ENCODE measurements around the gene EIF6. TPM values are rescaled to one million over a fixed set of nuclear protein-coding genes. Genes with fewer than 3 reads are reported as not detected.
A peak's percentile ranks its signal among the peaks of the same experiment; 100 is the strongest.

EIF6 gene
- polyA plus RNA-seq, 3 donors: 94.3 to 222 (median 190) TPM

DNA sequence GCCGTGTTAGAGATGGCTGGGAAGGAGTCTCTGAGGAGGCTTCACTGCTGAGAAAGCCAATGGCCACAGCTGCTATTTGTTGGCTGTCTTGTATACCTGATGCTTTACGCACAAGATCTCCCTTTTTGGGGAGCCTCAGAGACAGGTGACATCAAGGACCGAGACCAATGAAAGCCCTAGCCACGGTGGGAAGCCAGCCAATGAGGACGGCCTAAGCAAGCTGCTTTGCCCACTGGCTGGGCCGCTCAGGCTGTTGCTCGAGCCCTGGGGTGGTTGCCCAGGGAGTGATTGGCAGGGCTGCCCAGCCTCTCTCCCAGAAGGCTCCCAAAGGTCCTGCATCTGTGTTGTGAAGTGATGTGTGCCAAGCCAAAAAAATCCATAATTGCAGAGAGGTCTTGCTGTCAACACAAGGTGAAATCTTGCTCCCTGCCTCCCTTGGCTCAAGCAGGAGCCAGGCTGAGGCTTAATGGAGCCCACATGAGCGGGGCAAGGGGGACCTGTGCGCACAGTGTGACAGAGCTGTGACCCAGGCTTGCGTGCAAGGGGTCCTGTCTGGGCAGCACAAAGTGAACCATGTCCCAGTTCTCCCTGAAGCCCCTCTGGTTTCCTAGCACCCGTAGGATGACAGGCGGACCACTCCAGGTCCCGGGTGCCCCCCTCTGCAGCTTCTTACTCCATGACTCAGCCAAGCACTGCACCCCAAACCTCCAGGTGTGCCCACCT lies 11.0 kb downstream of the EIF6 start:
- Histone ChIP-seq H2AFZ (ENCODE audit: insufficient read depth, low read depth, low read length, poor library complexity, severe bottlenecking) (no peak overlapping the region), H3K27ac (ENCODE audit: low read depth in 1 of 2, low read length in 2 of 2) (peak overlapping the region in 1 of 2 donors; percentile 31), H3K4me3 (replicated peaks in 1 of 3; ENCODE audit: low read depth in 2 of 3, low read length in 3 of 3) (no peak overlapping the region), H3K9ac (ENCODE audit: insufficient read depth, low read length, poor library complexity, severe bottlenecking) (no peak overlapping the region), H3K4me2 (replicated peaks; ENCODE audit: extremely low read depth, low read length, poor library complexity, severe bottlenecking) (no peak overlapping the region), H4K20me1 (ENCODE audit: insufficient read depth, low read length) (peaks cover 41% of the 10 kb centered on the region), H3K79me2 (ENCODE audit: insufficient read depth, low read length) (peaks cover 20% of the 10 kb centered on the region), H3K4me1 (ENCODE audit: control insufficient read depth in 1 of 2, insufficient read depth in 2 of 2, low read length in 2 of 2) (peaks cover 14 to 22% of the 10 kb centered on the region in 2 donors), H3K27me3 (ENCODE audit: control insufficient read depth in 2 of 2, insufficient read depth in 2 of 2, low read length in 2 of 2) (no peaks in the 10 kb centered on the region), H3K9me3 (replicated peaks in 1 of 2; ENCODE audit: control insufficient read depth in 1 of 2, insufficient read depth in 1 of 2, low read length in 2 of 2) (no peaks in the 10 kb centered on the region), H3K36me3 (replicated peaks in 1 of 2; ENCODE audit: control insufficient read depth in 1 of 2, insufficient read depth in 2 of 2, low read length in 2 of 2) (peaks cover 35 to 60% of the 10 kb centered on the region in 2 donors)
- no peak for DNase-seq
- Mint-ChIP-seq H3K36me3 (peaks cover 43 to 60% of the 10 kb centered on the region in 2 donors), H3K27ac (peak overlapping the region in 2 of 7 donors; percentile 32 to 50), H3K4me3 (no peak overlapping the region), H3K4me1 (peaks cover 14% of the 10 kb centered on the region), H3K27me3 (ENCODE audit: low read depth in 3 of 3) (peaks cover 0 to 1% (median 0%) of the 10 kb centered on the region in 3 donors), H3K9me3 (no peaks in the 10 kb centered on the region)
- 91% methylated on average over 12 of the region's 13 CpGs for WGBS (ENCODE audit: insufficient coverage)
- TF ChIP-seq, protein P1, sequence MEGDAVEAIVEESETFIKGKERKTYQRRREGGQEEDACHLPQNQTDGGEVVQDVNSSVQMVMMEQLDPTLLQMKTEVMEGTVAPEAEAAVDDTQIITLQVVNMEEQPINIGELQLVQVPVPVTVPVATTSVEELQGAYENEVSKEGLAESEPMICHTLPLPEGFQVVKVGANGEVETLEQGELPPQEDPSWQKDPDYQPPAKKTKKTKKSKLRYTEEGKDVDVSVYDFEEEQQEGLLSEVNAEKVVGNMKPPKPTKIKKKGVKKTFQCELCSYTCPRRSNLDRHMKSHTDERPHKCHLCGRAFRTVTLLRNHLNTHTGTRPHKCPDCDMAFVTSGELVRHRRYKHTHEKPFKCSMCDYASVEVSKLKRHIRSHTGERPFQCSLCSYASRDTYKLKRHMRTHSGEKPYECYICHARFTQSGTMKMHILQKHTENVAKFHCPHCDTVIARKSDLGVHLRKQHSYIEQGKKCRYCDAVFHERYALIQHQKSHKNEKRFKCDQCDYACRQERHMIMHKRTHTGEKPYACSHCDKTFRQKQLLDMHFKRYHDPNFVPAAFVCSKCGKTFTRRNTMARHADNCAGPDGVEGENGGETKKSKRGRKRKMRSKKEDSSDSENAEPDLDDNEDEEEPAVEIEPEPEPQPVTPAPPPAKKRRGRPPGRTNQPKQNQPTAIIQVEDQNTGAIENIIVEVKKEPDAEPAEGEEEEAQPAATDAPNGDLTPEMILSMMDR (IDR thresholded peaks at IDR 0.05): no peak
- intact Hi-C loops (cut with micrococcal nuclease): loop anchor here in 1 of 2 donors (10.0 kb wide), 1 partner anchor 129 kb away; the partner anchor contains the start of gene EDEM2

DNA sequence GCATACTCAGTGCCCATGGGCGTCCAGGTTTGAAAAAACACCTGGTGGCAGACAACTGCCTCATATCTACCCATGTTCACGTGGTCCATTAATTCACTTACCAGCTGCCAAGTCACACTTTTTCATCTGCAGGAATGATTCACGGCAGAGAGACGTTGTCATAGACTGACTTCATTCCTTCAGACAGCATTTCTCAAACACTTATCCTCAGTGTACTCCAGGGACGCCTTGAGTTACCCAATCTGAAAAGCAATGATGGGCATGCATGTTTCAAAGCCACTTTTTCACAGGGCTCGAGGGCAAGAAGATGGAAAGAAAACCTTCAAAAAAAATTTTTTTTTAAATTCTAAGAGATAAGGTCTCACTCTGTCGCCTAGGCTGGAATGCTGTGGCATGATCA lies 12.7 kb downstream of the EIF6 start:
- no peak overlapping the region for H3K4me3 ChIP-seq (replicated peaks in 1 of 3; ENCODE audit: low read depth in 2 of 3, low read length in 3 of 3)
- intact Hi-C loops (cut with micrococcal nuclease): loop anchor here in 1 of 2 donors (10.0 kb wide), 1 partner anchor 127 kb away; the partner anchor contains the start of gene EDEM2
- Mint-ChIP-seq H3K27ac (no peak overlapping the region), H3K36me3 (peaks cover 53 to 71% of the 10 kb centered on the region in 2 donors), H3K9me3 (no peaks in the 10 kb centered on the region), H3K4me1 (peaks cover 3% of the 10 kb centered on the region), H3K27me3 (ENCODE audit: low read depth in 3 of 3) (peaks cover 0 to 1% (median 0%) of the 10 kb centered on the region in 3 donors), H3K4me3 (no peak overlapping the region)
- peaks cover 14% of the 10 kb centered on the region for H3K79me2 ChIP-seq (ENCODE audit: insufficient read depth, low read length)
- WGBS (ENCODE audit: insufficient coverage): 98% methylated on average over 5 of the region's 7 CpGs
- H3K36me3 ChIP-seq (replicated peaks in 1 of 2; ENCODE audit: control insufficient read depth in 1 of 2, insufficient read depth in 2 of 2, low read length in 2 of 2): peaks cover 45 to 75% of the 10 kb centered on the region in 2 donors
- no peaks in the 10 kb centered on the region for H3K27me3 ChIP-seq (ENCODE audit: control insufficient read depth in 2 of 2, insufficient read depth in 2 of 2, low read length in 2 of 2)
- no peak overlapping the region for H2AFZ ChIP-seq (ENCODE audit: insufficient read depth, low read depth, low read length, poor library complexity, severe bottlenecking)
- no peak overlapping the region for H3K9ac ChIP-seq (ENCODE audit: insufficient read depth, low read length, poor library complexity, severe bottlenecking)
- TF ChIP-seq, protein P1 (IDR thresholded peaks at IDR 0.05): no peak
- DNase-seq: no peak
- H3K9me3 ChIP-seq (replicated peaks in 1 of 2; ENCODE audit: control insufficient read depth in 1 of 2, insufficient read depth in 1 of 2, low read length in 2 of 2): no peaks in the 10 kb centered on the region
- H3K27ac ChIP-seq (ENCODE audit: low read depth in 1 of 2, low read length in 2 of 2): no peak overlapping the region
- no peak overlapping the region for H3K4me2 ChIP-seq (replicated peaks; ENCODE audit: extremely low read depth, low read length, poor library complexity, severe bottlenecking)
- H4K20me1 ChIP-seq (ENCODE audit: insufficient read depth, low read length): peaks cover 37% of the 10 kb centered on the region
- H3K4me1 ChIP-seq (ENCODE audit: control insufficient read depth in 1 of 2, insufficient read depth in 2 of 2, low read length in 2 of 2): peaks cover 7 to 10% of the 10 kb centered on the region in 2 donors
